Prostate gland (tissue), 2 donors: ENCODE data around the gene HABP2. TPM values are rescaled to one million over a fixed set of nuclear protein-coding genes. Genes with fewer than 3 reads are reported as not detected.

Experiments
- DNase-seq: peaks from one replicate; pipeline ENCODE4 v3.0.0-alpha.2; 2019; ENCODE audit warnings: low spot score
- H3K27ac ChIP-seq, 2 donors: fragments of 200-600 bp; sonication (generic); 2 replicates each; pipeline ENCODE4 v1.5.1; 2017 to 2019
- H3K27me3 ChIP-seq: fragments of 200-600 bp; sonication (generic); replicated peaks from 2 replicates; pipeline ENCODE4 v1.5.1; 2019; ENCODE audit not compliant: insufficient read depth
- H3K36me3 ChIP-seq, 2 donors: fragments of 200-600 bp; sonication (generic); 1 replicate in 1 of 2; 2 replicates in 1 of 2; pipeline versions ENCODE4 v1.5.1 to v1.8.1; 2017 to 2019
- H3K4me1 ChIP-seq: fragments of 200-600 bp; sonication (generic); replicated peaks from 2 replicates; pipeline ENCODE4 v1.5.1; 2019
- H3K4me3 ChIP-seq, 2 donors: fragments of 200-600 bp; sonication (generic); 2 replicates each; pipeline ENCODE4 v1.5.1; 2017 to 2019
- H3K9me3 ChIP-seq: fragments of 200-600 bp; sonication (generic); 2 replicates; pipeline ENCODE4 v1.5.1; 2017
- POLR2A ChIP-seq: fragments of 450-650 bp; IDR thresholded peaks from one replicate; pipeline ENCODE4 v1.6.1; 2016; ENCODE audit warnings: antibody characterized with exemption, mild to moderate bottlenecking
- POLR2AphosphoS5 ChIP-seq: sonication (generic); formaldehyde crosslinking; IDR thresholded peaks from one replicate; pipeline ENCODE4 v1.6.1; 2017; ENCODE audit warnings: antibody characterized with exemption
- WGBS: methylation state at CpG from one replicate; pipeline ENCODE4 v1.1.5; 2018; 5-methylcytosine and 5-hydroxymethylcytosine counted together
- intact Hi-C: fragments of 100-400 bp; cut with DNase I; formaldehyde crosslinking; loops from one replicate; pipeline ENCODE4 v1.14.2; 2022
- total RNA-seq, 2 donors: library from RNA; depleted of rRNA; stranded (reverse); fragments of >200 nt; gene quantifications; one replicate each; pipeline ENCODE4 v1.1.0, GENCODE V29; 2016
- TF ChIP-seq, protein P1 (sequence below), 4 experiments: fragments of 200-600 bp in 2 of 4; fragments of 450-650 bp in 2 of 4; sonication (generic) in 2 of 4; IDR thresholded peaks; 1 replicate in 3 of 4; 2 replicates in 1 of 4; pipeline ENCODE4 v1.5.1; 2016 to 2019; ENCODE audit warnings: antibody characterized with exemption in 4 of 4, mild to moderate bottlenecking in 2 of 4, moderate library complexity in 2 of 4

HABP2 gene
- total RNA-seq, 2 donors from 2014 or later, result 0.17 TPM; not detected in 1

- no peaks in the 10 kb centered on the region for H3K36me3 ChIP-seq
- H3K4me1 ChIP-seq, result peaks cover 2% of the 10 kb centered on the region
- TF ChIP-seq POLR2AphosphoS5, result no peak
- TF ChIP-seq POLR2A, result no peak
- TF ChIP-seq, protein P1, sequence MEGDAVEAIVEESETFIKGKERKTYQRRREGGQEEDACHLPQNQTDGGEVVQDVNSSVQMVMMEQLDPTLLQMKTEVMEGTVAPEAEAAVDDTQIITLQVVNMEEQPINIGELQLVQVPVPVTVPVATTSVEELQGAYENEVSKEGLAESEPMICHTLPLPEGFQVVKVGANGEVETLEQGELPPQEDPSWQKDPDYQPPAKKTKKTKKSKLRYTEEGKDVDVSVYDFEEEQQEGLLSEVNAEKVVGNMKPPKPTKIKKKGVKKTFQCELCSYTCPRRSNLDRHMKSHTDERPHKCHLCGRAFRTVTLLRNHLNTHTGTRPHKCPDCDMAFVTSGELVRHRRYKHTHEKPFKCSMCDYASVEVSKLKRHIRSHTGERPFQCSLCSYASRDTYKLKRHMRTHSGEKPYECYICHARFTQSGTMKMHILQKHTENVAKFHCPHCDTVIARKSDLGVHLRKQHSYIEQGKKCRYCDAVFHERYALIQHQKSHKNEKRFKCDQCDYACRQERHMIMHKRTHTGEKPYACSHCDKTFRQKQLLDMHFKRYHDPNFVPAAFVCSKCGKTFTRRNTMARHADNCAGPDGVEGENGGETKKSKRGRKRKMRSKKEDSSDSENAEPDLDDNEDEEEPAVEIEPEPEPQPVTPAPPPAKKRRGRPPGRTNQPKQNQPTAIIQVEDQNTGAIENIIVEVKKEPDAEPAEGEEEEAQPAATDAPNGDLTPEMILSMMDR (IDR thresholded peaks at IDR 0.05), result no peak
- H3K27ac ChIP-seq, result no peak overlapping the region
- no peaks in the 10 kb centered on the region for H3K27me3 ChIP-seq
- no peak for DNase-seq
- no peaks in the 10 kb centered on the region for H3K9me3 ChIP-seq
- intact Hi-C loops, result loop anchor here (5.0 kb wide), 2 partner anchors 138 to 398 kb away; no protein-coding TSS in a partner anchor
- no peak overlapping the region for H3K4me3 ChIP-seq
- 82% methylated on average over 11 of the region's 11 CpGs for WGBS
Measured at GRCh38 chr10:113524539-113525490, 28.0 kb upstream of the HABP2 start.

DNA sequence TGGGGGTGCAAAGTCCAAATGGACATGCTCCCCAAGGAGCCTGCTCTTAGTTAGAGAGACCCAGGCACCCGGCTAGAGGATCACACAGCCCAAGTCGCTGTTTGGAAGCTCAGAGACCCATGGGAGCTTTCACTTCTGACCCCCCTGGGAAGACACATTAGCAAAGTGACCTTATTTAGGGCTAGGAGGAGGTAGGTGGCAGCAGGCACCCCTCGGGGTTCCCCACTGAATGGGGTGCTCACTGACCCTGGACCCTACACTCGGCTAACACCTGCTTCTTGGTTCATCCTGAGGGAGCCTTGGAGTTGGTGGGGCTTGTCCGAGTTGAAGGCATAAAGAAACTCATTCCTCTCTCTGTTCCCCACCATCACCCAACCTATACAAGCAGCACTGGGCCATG, 27.1 kb upstream of the HABP2 start:
- Histone ChIP-seq H3K4me3 (no peak overlapping the region), H3K36me3 (no peaks in the 10 kb centered on the region), H3K9me3 (no peaks in the 10 kb centered on the region), H3K27ac (no peak overlapping the region), H3K4me1 (peaks cover 2% of the 10 kb centered on the region), H3K27me3 (no peaks in the 10 kb centered on the region)
- WGBS, result 93% methylated on average over 5 of the region's 5 CpGs
- intact Hi-C loops, result no loop called here
- no peak for DNase-seq
- TF ChIP-seq POLR2A, result no peak

DNA sequence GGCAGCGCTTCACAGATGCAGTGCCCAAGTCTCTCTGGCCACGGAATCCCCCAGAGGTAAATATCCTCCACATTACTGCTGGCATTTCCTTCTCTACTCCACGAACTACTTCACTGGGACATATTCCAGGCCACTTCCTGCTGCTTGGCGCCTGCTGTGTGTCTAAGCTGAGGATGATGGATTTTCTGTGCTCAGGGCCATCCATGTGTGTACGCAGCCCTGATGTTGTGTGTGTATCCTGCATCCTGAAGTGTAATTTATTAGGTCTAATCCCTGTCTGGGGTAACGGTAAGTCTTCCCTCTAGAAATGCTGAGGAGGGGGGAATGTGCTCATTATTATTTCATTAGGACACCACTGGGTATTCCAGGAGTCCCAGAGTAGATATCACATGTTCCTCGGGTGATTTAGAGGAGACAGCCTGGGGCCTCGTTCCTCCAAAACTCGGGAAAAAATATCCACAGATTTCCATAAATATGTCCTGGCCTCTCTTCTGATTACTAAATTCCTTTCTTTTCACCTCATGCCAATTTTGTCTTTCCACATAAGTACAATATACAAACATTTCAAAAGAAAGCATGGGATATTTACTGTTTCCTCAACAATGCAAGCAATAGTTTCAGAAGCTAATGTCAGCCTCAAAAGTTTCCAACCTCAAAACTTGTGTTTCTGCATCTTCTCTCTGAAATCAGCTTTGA, 25.5 kb upstream of the HABP2 start:
- no peaks in the 10 kb centered on the region for H3K4me1 ChIP-seq
- 61% methylated on average over 9 of the region's 9 CpGs for WGBS
- intact Hi-C loops, result no loop called here
- H3K9me3 ChIP-seq, result no peaks in the 10 kb centered on the region
- no peaks in the 10 kb centered on the region for H3K36me3 ChIP-seq
- H3K27me3 ChIP-seq, result no peaks in the 10 kb centered on the region
- no peak overlapping the region for H3K27ac ChIP-seq
- DNase-seq, result no peak
- no peak overlapping the region for H3K4me3 ChIP-seq
- no peak for TF ChIP-seq POLR2AphosphoS5
- TF ChIP-seq, protein P1 (IDR thresholded peaks at IDR 0.05), result no peak
- TF ChIP-seq POLR2A, result no peak

DNA sequence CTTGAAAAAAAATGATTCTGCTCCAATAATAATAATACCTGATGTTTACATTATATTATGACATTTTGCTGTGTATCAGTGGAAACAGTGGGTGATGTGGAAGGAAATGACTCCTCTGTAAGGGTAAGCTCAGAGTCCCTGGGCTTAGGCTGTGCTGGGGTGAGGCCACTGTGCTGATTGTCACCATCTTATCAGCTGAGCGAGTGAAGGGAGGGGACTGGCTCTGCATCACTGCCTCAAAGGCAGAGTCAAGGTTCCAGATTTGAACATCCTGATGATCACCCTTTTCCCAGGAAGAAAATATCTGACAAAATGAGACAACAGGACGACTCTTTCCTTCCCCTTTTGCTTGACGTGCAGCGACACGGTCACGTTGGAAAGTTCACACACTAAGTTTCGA, 24.0 kb upstream of the HABP2 start:
- Histone ChIP-seq H3K9me3 (no peaks in the 10 kb centered on the region), H3K36me3 (no peaks in the 10 kb centered on the region), H3K4me3 (no peak overlapping the region), H3K27ac (no peak overlapping the region), H3K27me3 (no peaks in the 10 kb centered on the region), H3K4me1 (no peaks in the 10 kb centered on the region)
- intact Hi-C loops, result no loop called here
- DNase-seq, result no peak
- WGBS, result 94% methylated on average over 7 of the region's 7 CpGs
- TF ChIP-seq, protein P1 (IDR thresholded peaks at IDR 0.05), result no peak
- no peak for TF ChIP-seq POLR2A
- no peak for TF ChIP-seq POLR2AphosphoS5

- Histone ChIP-seq H3K4me1 (no peaks in the 10 kb centered on the region), H3K27me3 (no peaks in the 10 kb centered on the region), H3K36me3 (no peaks in the 10 kb centered on the region), H3K9me3 (no peaks in the 10 kb centered on the region), H3K4me3 (no peak overlapping the region), H3K27ac (no peak overlapping the region)
- intact Hi-C loops, result no loop called here
- 91% methylated on average over 8 of the region's 8 CpGs for WGBS
- DNase-seq, result no peak
- TF ChIP-seq, protein P1 (IDR thresholded peaks at IDR 0.05), result no peak
- TF ChIP-seq POLR2A (no peak), POLR2AphosphoS5 (no peak)
Measured at GRCh38 chr10:113529575-113529974, 23.3 kb upstream of the HABP2 start.
